GM12878 (cell line): Measurements from ENCODE around the gene CPD. TPM values are rescaled to one million over a fixed set of nuclear protein-coding genes. Genes with fewer than 3 reads are reported as not detected.

Source experiments
- ATAC-seq: fragments of 200-7000 bp; cut with Tn5 transposase; 3 replicates; pipeline ENCODE4 v1.9.1; 2020; ENCODE audit warnings: mild to moderate bottlenecking, moderate library complexity
- BruUV-seq: library from RNA; stranded (reverse); fragments of 400-500 nt; replicated peaks from 2 replicates; lab custom pipeline; 2021; lab: Mats Ljungman, UMichigan
- CTCF ChIA-PET: fragments of 300-600 bp; sonication (Branson Sonifier 250); formaldehyde crosslinking; extraction: SDS; loops from one replicate; lab custom pipeline; 2021; ENCODE audit warnings: inconsistent platforms; lab: Yijun Ruan, JAX
- POLR2A ChIA-PET: fragments of 350-600 bp; formaldehyde crosslinking; extraction: SDS; loops from one replicate; lab custom pipeline; 2021; ENCODE audit warnings: inconsistent platforms; lab: Charles Lee
- RAD21 ChIA-PET: fragments of 300-600 bp; sonication (Branson Sonifier 250); formaldehyde crosslinking; loops from one replicate; lab custom pipeline; 2023; ENCODE audit warnings: antibody characterized with exemption; ENCODE audit not compliant: unreplicated experiment; lab: Charles Lee
- SMC1A ChIA-PET: fragments of 300-600 bp; sonication (Branson Sonifier 250); formaldehyde crosslinking; loops from one replicate; lab custom pipeline; 2023; ENCODE audit not compliant: unreplicated experiment, uncharacterized antibody; lab: Charles Lee
- DNase-seq: peaks from one replicate; pipeline ENCODE4 v3.0.0-alpha.2; 2011; ENCODE audit warnings: low read depth, low spot score
- FAIRE-seq: peaks from 3 replicates; lab custom pipeline; 2011; peaks lifted over from hg19 to GRCh38; lab: Jason Lieb, UNC
- H2AFZ ChIP-seq: 2 replicates; pipeline ENCODE4 v1.6.0; 2011; ENCODE audit warnings: low read depth, low read length, control low read depth; ENCODE audit not compliant: control insufficient read depth
- H3K27ac ChIP-seq: 2 replicates; pipeline ENCODE4 v1.5.1; 2011; ENCODE audit warnings: control low read depth; ENCODE audit not compliant: control insufficient read depth, insufficient read depth
- H3K27me3 ChIP-seq, 2 experiments: replicated peaks in 1 of 2; 2 replicates each; pipeline versions ENCODE4 v1.6.0 to v1.6.1; 2011; ENCODE audit warnings: low read length in 1 of 2; ENCODE audit not compliant: control insufficient read depth in 2 of 2, insufficient read depth in 2 of 2
- H3K36me3 ChIP-seq, 2 experiments: 2 replicates each; pipeline ENCODE4 v1.5.1; 2011; ENCODE audit warnings: low read length in 1 of 2; ENCODE audit not compliant: control insufficient read depth in 2 of 2, insufficient read depth in 2 of 2
- H3K4me1 ChIP-seq: 2 replicates; pipeline ENCODE4 v1.6.1; 2011; ENCODE audit warnings: mild to moderate bottlenecking, low read length, moderate library complexity, mixed read lengths; ENCODE audit not compliant: control insufficient read depth, insufficient read depth
- H3K4me2 ChIP-seq: 2 replicates; pipeline ENCODE4 v1.6.0; 2011; ENCODE audit warnings: control low read depth; ENCODE audit not compliant: control insufficient read depth, insufficient read depth
- H3K4me3 ChIP-seq: fragments of 200-600 bp; sonication (generic); 2 replicates; pipeline ENCODE4 v1.5.1; 2016
- H3K79me2 ChIP-seq: 2 replicates; pipeline ENCODE4 v1.6.0; 2011; ENCODE audit warnings: low read length; ENCODE audit not compliant: control insufficient read depth, insufficient read depth
- H3K9ac ChIP-seq: 2 replicates; pipeline ENCODE4 v1.8.0; 2011; ENCODE audit warnings: low read length, control low read depth, mixed read lengths; ENCODE audit not compliant: control insufficient read depth, insufficient read depth
- H3K9me3 ChIP-seq: replicated peaks from 3 replicates; pipeline ENCODE4 v1.5.1; 2011; ENCODE audit warnings: mild to moderate bottlenecking, low read length; ENCODE audit not compliant: control insufficient read depth, insufficient read depth
- H4K20me1 ChIP-seq: 2 replicates; pipeline ENCODE4 v1.6.0; 2011; ENCODE audit not compliant: control insufficient read depth, insufficient read depth
- CREM ChIP-seq: IDR thresholded peaks from 2 replicates; pipeline ENCODE4 v1.6.1; 2014; ENCODE audit warnings: antibody characterized with exemption, low read depth
- GATAD2B ChIP-seq: fragments of 450-650 bp; conservative IDR thresholded peaks from 2 replicates; pipeline ENCODE4 v1.6.1; 2017; ENCODE audit warnings: low read depth, mild to moderate bottlenecking, moderate library complexity
- KAT2A ChIP-seq: conservative IDR thresholded peaks from 2 replicates; pipeline ENCODE4 v1.6.1; 2011; ENCODE audit warnings: low read depth, low read length; ENCODE audit not compliant: control insufficient read depth
- NFYA ChIP-seq: IDR thresholded peaks from 2 replicates; pipeline ENCODE4 v1.6.1; 2011; ENCODE audit warnings: low read depth, mild to moderate bottlenecking, low read length, improper control_type of control experiment, borderline replicate concordance
- NR2C2 ChIP-seq: IDR thresholded peaks from 2 replicates; pipeline ENCODE4 v1.6.1; 2011; ENCODE audit warnings: borderline replicate concordance, low read depth; ENCODE audit not compliant: control insufficient read depth, insufficient read length
- POLR2A ChIP-seq: IDR thresholded peaks from 2 replicates; pipeline ENCODE4 v1.6.1; 2011; ENCODE audit warnings: low read depth, mild to moderate bottlenecking, low read length
- RAD21 ChIP-seq: IDR thresholded peaks from 2 replicates; pipeline ENCODE4 v1.6.1; 2011; ENCODE audit warnings: mild to moderate bottlenecking, low read depth, low read length, moderate library complexity; ENCODE audit not compliant: insufficient read depth
- SUPT20H ChIP-seq: IDR thresholded peaks from 2 replicates; pipeline ENCODE4 v1.6.1; 2011; ENCODE audit warnings: low read depth, mild to moderate bottlenecking, low read length, moderate library complexity, borderline replicate concordance; ENCODE audit not compliant: control insufficient read depth
- ZNF207 ChIP-seq: fragments of 450-650 bp; IDR thresholded peaks from 2 replicates; pipeline ENCODE4 v1.6.1; 2014; ENCODE audit warnings: antibody characterized with exemption, mild to moderate bottlenecking, borderline replicate concordance
- WGBS: methylation state at CpG from one replicate; pipeline ENCODE4 v1.1.6; 2016; ENCODE audit warnings: low lambda C conversion rate; ENCODE audit not compliant: insufficient replicate concordance, insufficient coverage; ENCODE audit errors: missing lambda C conversion rate; 5-methylcytosine and 5-hydroxymethylcytosine counted together
- in situ Hi-C: fragments of 300-500 bp; cut with MboI; formaldehyde crosslinking; loops from 9 replicates; pipeline ENCODE4 v1.14.3; 2018; ENCODE audit warnings: mixed read lengths
- intact Hi-C: fragments of 100-400 bp; cut with micrococcal nuclease; formaldehyde crosslinking; loops from one replicate; pipeline ENCODE4 v1.14.2; 2022; ENCODE audit not compliant: unreplicated experiment
- polyA plus RNA-seq, 11 experiments: library from polyadenylated mRNA; depleted of rRNA in 4 of 11; unstranded in 6 of 11; stranded (reverse) in 5 of 11; fragments of >200 nt; fragmentation: Nextera tagmentation in 4 of 11; fragmentation: Illumina TruSeq in 1 of 11; extraction: Ambion mirVana in 4 of 11; extraction: Trizol in 1 of 11; gene quantifications; 1 replicate in 1 of 11; 2 replicates in 10 of 11; pipeline versions ENCODE4 v1.2.1 to v1.2.3, GENCODE V29; 2011 to 2016; ENCODE audit warnings: inconsistent platforms in 2 of 11, missing spikeins in 2 of 11, low read depth in 1 of 11
- total RNA-seq, 4 experiments: library from RNA; depleted of rRNA in 3 of 4; stranded (reverse); fragments of >200 nt in 3 of 4; fragmentation: Illumina TruSeq in 1 of 4; extraction: Trizol in 1 of 4; gene quantifications; 2 replicates each; pipeline versions ENCODE4 v1.2.1 to v1.2.3, GENCODE V29; 2013 to 2021
- TF ChIP-seq, protein P1 (sequence below), 3 experiments: IDR thresholded peaks in 2 of 3; conservative IDR thresholded peaks in 1 of 3; 2 replicates each; pipeline ENCODE4 v1.5.1; 2011; ENCODE audit warnings: low read depth in 3 of 3, low read length in 3 of 3, mild to moderate bottlenecking in 3 of 3, control low read depth in 2 of 3, moderate library complexity in 2 of 3, inconsistent platforms in 1 of 3, mixed read lengths in 1 of 3; ENCODE audit not compliant: control insufficient read depth in 2 of 3, insufficient read depth in 1 of 3; ENCODE audit errors: extremely low read depth in 1 of 3
- TF ChIP-seq, protein P2 (sequence below): fragments of 450-650 bp; IDR thresholded peaks from 2 replicates; pipeline ENCODE4 v1.6.1; 2017; ENCODE audit warnings: mild to moderate bottlenecking, moderate library complexity

CPD gene
- total and polyA plus RNA-seq, 10 of the 15 experiments (the other 5 are each of a cell fraction or from before 2014, with no cell fraction given) = 3.5 to 24.2 (median 15.7) TPM

DNA sequence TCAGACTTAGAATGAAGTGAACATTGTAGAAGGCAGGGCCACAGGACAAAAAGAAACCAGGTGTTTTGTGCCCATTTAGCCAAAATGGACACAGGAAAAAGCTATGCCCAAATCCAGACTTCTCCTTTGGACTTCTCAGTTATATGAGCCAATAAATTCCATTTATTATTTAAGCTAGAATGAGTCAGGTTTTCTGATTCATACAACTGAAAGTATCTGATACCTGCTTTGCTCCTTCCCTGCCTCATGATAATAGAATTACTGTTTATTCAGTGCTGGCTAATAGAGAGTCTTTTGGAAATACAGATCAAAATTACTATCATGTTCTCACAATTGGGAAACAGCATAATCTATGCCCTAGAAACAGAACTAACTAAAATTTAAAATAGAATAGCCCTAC is 8.7 kb upstream of the CPD start (continued):
- no peak for TF ChIP-seq RAD21

DNA sequence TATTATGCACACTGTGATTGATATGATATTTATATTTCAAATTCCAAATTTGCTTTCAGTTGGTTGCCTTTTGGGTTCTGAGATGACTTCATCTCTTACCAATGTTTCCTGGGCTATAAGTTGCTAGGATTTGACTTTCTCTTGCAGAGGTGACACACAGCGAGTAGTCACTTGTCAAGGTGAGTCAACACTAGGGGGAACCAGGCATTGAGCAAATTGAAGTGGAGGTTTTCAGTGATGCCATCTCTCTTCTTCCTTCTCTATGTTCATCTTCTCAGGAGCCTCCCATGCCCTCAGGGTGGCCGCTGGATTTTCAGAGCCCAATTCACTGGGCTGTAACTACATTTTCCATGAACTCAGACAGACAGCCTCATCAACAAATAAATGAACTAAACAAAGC is 6.0 kb upstream of the CPD start:
- H2AFZ ChIP-seq = no peak overlapping the region
- CTCF ChIA-PET = interaction anchor here (1.2 kb wide), 1 partner anchor 104 kb away, joined by 3 read pairs; the partner anchor contains the start of gene GOSR1
- H3K4me1 ChIP-seq = peaks cover 18% of the 10 kb centered on the region
- RAD21 ChIA-PET = no interaction called here
- H3K9me3 ChIP-seq = no peaks in the 10 kb centered on the region
- WGBS = 73% methylated on average over 2 of the region's 2 CpGs
- ATAC-seq (peak; percentile 26; the same call in 1 of the 3 replicates), FAIRE-seq (no peak), DNase-seq (no peak)
- no peak overlapping the region for H3K4me2 ChIP-seq
- no peaks in the 10 kb centered on the region for H3K27me3 ChIP-seq
- no peak overlapping the region for H3K27ac ChIP-seq
- no peaks in the 10 kb centered on the region for H3K36me3 ChIP-seq
- no peaks in the 10 kb centered on the region for H4K20me1 ChIP-seq
- no peaks in the 10 kb centered on the region for H3K79me2 ChIP-seq
- POLR2A ChIA-PET = no interaction called here
- H3K4me3 ChIP-seq = no peak overlapping the region
- intact Hi-C loops (no loop called here), in situ Hi-C loops (no loop called here)
- no TSS peak for BruUV-seq
- H3K9ac ChIP-seq = no peak overlapping the region
- SMC1A ChIA-PET = interaction anchor here (0.9 to 1.3 kb wide), 4 partner anchors 9 to 104 kb away, joined by 3 to 6 read pairs (median 3); partner anchors contain the start of gene GOSR1
- TF ChIP-seq SUPT20H (no peak), NR2C2 (no peak), NFYA (no peak), ZNF207 (no peak), POLR2A (no peak), KAT2A (no peak), GATAD2B (no peak), CREM (no peak)
- TF ChIP-seq, protein P1, sequence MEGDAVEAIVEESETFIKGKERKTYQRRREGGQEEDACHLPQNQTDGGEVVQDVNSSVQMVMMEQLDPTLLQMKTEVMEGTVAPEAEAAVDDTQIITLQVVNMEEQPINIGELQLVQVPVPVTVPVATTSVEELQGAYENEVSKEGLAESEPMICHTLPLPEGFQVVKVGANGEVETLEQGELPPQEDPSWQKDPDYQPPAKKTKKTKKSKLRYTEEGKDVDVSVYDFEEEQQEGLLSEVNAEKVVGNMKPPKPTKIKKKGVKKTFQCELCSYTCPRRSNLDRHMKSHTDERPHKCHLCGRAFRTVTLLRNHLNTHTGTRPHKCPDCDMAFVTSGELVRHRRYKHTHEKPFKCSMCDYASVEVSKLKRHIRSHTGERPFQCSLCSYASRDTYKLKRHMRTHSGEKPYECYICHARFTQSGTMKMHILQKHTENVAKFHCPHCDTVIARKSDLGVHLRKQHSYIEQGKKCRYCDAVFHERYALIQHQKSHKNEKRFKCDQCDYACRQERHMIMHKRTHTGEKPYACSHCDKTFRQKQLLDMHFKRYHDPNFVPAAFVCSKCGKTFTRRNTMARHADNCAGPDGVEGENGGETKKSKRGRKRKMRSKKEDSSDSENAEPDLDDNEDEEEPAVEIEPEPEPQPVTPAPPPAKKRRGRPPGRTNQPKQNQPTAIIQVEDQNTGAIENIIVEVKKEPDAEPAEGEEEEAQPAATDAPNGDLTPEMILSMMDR (IDR thresholded peaks at IDR 0.05 in 2 of 3, conservative IDR thresholded peaks at IDR 0.05 in 1 of 3; ENCODE audit: control insufficient read depth in 2 of 3, extremely low read depth in 1 of 3, insufficient read depth in 1 of 3, low read depth in 3 of 3, low read length in 3 of 3) = peak; percentile 16 to 35 (median 31); a peak in 4 of 6 replicates
- TF ChIP-seq, protein P2, sequence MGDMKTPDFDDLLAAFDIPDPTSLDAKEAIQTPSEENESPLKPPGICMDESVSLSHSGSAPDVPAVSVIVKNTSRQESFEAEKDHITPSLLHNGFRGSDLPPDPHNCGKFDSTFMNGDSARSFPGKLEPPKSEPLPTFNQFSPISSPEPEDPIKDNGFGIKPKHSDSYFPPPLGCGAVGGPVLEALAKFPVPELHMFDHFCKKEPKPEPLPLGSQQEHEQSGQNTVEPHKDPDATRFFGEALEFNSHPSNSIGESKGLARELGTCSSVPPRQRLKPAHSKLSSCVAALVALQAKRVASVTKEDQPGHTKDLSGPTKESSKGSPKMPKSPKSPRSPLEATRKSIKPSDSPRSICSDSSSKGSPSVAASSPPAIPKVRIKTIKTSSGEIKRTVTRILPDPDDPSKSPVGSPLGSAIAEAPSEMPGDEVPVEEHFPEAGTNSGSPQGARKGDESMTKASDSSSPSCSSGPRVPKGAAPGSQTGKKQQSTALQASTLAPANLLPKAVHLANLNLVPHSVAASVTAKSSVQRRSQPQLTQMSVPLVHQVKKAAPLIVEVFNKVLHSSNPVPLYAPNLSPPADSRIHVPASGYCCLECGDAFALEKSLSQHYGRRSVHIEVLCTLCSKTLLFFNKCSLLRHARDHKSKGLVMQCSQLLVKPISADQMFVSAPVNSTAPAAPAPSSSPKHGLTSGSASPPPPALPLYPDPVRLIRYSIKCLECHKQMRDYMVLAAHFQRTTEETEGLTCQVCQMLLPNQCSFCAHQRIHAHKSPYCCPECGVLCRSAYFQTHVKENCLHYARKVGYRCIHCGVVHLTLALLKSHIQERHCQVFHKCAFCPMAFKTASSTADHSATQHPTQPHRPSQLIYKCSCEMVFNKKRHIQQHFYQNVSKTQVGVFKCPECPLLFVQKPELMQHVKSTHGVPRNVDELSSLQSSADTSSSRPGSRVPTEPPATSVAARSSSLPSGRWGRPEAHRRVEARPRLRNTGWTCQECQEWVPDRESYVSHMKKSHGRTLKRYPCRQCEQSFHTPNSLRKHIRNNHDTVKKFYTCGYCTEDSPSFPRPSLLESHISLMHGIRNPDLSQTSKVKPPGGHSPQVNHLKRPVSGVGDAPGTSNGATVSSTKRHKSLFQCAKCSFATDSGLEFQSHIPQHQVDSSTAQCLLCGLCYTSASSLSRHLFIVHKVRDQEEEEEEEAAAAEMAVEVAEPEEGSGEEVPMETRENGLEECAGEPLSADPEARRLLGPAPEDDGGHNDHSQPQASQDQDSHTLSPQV = no peak
